IPS DF 19.7 (cell line): ENCODE data around the gene HOXD11.

ENCODE experiments used
- DNase-seq: peaks from one replicate; pipeline ENCODE4 v3.0.0-alpha.2; 2013; ENCODE audit warnings: low read depth, low spot score

The HOXD11 gene

GRCh38 chr2:176105078-176105729, 1.9 kb upstream of the HOXD11 start:
- no peak for DNase-seq

- no peak for DNase-seq
These were observed 1.1 kb upstream of the HOXD11 start for GRCh38 chr2:176105730-176106580.

- no peak for DNase-seq
These were observed 676 bp downstream of the HOXD11 start for GRCh38 chr2:176107731-176108181.

- no peak for DNase-seq
These were observed 2.3 kb downstream of the HOXD11 start for GRCh38 chr2:176109192-176109901.

- DNase-seq = no peak
These were observed 2.9 kb downstream of the HOXD11 start for GRCh38 chr2:176109946-176110345.

- no peak for DNase-seq
These were observed 3.6 kb downstream of the HOXD11 start for GRCh38 chr2:176110415-176111308.

GRCh38 chr2:176111309-176111663, 4.2 kb downstream of the HOXD11 start:
- DNase-seq = no peak

GRCh38 chr2:176111846-176112374, 4.8 kb downstream of the HOXD11 start:
- no peak for DNase-seq

GRCh38 chr2:176112375-176113302, 5.6 kb downstream of the HOXD11 start:
- DNase-seq = no peak

GRCh38 chr2:176114120-176114929, 7.2 kb downstream of the HOXD11 start:
- no peak for DNase-seq

GRCh38 chr2:176114930-176115625, 8.0 kb downstream of the HOXD11 start:
- DNase-seq = no peak

- DNase-seq = no peak
These were observed 9.1 kb downstream of the HOXD11 start, which contains the start of gene HOXD10 for GRCh38 chr2:176115883-176116813. Gene HOXD10, plus strand, starts transcription at chr2:176116778. Its CDS starts 56 bp downstream, at chr2:176116834.

GRCh38 chr2:176117162-176117822, 10.2 kb downstream of the HOXD11 start:
- DNase-seq = no peak

GRCh38 chr2:176117823-176118371, 10.8 kb downstream of the HOXD11 start:
- no peak for DNase-seq

- DNase-seq = no peak
These were observed 11.7 kb downstream of the HOXD11 start for GRCh38 chr2:176118601-176119339.
